ENCODE results near the gene KBTBD8.

KBTBD8 gene

DNA sequence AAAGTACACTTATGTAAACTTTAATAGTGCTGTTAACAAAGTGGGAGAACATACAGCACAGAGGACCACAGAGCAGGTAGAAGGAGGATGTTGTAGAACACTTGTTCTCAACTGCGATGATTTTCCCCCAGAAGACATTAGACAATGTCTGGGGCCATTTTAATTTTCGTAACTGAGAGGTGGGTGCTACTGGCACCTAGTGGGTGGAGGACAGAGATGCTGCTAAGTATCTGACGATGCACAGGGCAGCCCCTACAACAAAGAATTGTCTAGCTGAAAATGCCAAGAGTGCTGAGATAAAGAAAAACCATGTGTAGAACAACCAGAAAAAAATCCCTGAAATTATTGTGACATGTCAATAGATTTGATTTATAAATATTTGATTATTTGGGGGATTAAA lies 5.0 kb upstream of the KBTBD8 start:
- no peak for DNase-seq (ENCODE audit: low spot score)
- in situ Hi-C loops (cut with MboI; ENCODE audit: low sequenced_read_pairs, unreplicated experiment): loop anchor here (25.0 kb wide), 1 partner anchor 369 kb away; no protein-coding TSS in a partner anchor

DNA sequence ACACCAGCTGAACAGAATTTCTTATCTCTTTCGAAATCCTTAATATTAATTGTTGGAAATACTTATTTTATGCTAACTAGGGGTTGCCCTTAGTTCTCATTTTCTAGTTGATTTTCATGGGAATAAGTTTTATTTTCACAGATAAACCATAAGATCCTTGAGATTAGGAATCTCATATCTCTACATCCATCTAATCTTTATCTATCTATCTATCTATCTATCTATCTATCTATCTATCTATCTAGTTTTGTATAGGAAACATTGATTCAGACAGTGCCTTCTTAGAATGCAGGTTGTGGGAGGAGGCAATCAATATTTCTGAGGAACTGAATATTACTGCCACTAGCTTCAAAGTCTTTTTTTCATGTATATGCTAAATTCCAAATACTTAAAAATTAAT lies 3.5 kb upstream of the KBTBD8 start:
- in situ Hi-C loops (cut with MboI; ENCODE audit: low sequenced_read_pairs, unreplicated experiment): loop anchor here (25.0 kb wide), 1 partner anchor 368 kb away; no protein-coding TSS in a partner anchor
- DNase-seq (ENCODE audit: low spot score): no peak
- TF ChIP-seq, protein P1, sequence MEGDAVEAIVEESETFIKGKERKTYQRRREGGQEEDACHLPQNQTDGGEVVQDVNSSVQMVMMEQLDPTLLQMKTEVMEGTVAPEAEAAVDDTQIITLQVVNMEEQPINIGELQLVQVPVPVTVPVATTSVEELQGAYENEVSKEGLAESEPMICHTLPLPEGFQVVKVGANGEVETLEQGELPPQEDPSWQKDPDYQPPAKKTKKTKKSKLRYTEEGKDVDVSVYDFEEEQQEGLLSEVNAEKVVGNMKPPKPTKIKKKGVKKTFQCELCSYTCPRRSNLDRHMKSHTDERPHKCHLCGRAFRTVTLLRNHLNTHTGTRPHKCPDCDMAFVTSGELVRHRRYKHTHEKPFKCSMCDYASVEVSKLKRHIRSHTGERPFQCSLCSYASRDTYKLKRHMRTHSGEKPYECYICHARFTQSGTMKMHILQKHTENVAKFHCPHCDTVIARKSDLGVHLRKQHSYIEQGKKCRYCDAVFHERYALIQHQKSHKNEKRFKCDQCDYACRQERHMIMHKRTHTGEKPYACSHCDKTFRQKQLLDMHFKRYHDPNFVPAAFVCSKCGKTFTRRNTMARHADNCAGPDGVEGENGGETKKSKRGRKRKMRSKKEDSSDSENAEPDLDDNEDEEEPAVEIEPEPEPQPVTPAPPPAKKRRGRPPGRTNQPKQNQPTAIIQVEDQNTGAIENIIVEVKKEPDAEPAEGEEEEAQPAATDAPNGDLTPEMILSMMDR (IDR thresholded peaks at IDR 0.05; ENCODE audit: borderline replicate concordance, control extremely low read depth, extremely low read depth, insufficient read depth, missing control alignments): no peak

More for the DNA sequence above, 5.0 kb upstream of the KBTBD8 start:
- TF ChIP-seq, protein P1 (IDR thresholded peaks at IDR 0.05; ENCODE audit: borderline replicate concordance, control extremely low read depth, extremely low read depth, insufficient read depth, missing control alignments): no peak

DNA sequence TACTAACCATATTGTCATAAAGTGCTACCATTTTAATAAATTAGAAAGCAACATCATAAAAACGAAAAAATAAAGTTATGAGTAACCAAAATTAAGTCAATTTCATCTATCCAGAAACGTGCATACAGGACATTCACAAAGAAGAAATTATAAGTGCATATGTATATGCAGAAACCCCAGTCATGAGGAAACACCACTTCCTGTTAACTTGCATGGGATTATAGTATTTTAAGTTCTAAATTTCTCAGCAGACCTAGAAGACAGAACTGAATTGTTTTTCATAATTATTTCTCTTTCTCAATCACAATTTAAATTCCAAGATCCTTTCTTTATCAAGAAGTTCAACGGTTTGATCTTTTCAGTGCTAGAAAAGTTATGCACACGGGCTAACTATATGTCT lies 1.4 kb upstream of the KBTBD8 start:
- TF ChIP-seq, protein P1 (IDR thresholded peaks at IDR 0.05; ENCODE audit: borderline replicate concordance, control extremely low read depth, extremely low read depth, insufficient read depth, missing control alignments): no peak
- in situ Hi-C loops (cut with MboI; ENCODE audit: low sequenced_read_pairs, unreplicated experiment): loop anchor here (25.0 kb wide), 1 partner anchor 366 kb away; no protein-coding TSS in a partner anchor
- DNase-seq (ENCODE audit: low spot score): no peak

DNA sequence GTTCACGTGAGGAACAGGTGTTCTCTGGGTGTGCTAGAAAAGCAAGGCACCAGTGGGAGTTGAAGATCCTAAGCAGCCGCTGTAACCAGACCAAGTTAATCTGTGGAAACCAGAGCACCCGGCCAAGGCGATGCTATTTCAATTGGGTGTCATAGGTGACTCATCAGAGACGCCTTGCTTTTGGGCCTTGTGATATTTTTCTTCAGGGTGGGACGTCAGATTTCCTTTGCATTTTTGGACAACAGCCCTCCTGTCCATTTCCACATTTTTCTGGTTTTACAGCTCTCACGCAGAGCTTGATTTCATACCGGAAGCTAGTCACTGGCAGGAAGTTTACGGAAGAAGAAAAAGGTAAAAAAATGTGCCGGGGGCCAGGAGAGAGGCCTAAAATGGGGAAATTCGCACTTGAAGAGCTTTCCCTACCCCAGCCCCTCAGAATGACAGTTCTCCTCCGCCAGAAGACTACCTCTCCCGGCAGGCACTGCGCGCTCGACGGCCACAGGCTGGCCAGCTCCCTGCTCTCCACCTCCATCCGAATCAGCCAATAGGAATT lies 471 bp upstream of the KBTBD8 start:
- DNase-seq (ENCODE audit: low spot score): no peak
- in situ Hi-C loops (cut with MboI; ENCODE audit: low sequenced_read_pairs, unreplicated experiment): loop anchor here (25.0 kb wide), 1 partner anchor 365 kb away; no protein-coding TSS in a partner anchor
- TF ChIP-seq, protein P1 (IDR thresholded peaks at IDR 0.05; ENCODE audit: borderline replicate concordance, control extremely low read depth, extremely low read depth, insufficient read depth, missing control alignments): no peak

DNA sequence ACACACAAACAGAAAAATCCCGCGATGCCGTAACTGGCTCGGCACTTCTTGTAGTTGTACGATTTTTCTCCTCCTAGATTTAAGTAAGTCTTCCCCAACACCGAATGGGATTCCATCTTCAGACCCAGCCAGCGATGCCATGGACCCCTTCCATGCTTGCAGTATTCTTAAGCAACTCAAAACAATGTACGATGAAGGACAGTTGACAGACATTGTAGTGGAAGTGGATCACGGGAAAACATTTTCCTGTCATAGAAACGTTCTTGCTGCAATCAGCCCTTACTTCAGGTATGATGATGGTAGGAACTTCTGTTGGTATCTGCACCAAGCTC lies 763 bp downstream of the KBTBD8 start:
- in situ Hi-C loops (cut with MboI; ENCODE audit: low sequenced_read_pairs, unreplicated experiment): loop anchor here (25.0 kb wide), 1 partner anchor 363 kb away; no protein-coding TSS in a partner anchor
- TF ChIP-seq, protein P1 (IDR thresholded peaks at IDR 0.05; ENCODE audit: borderline replicate concordance, control extremely low read depth, extremely low read depth, insufficient read depth, missing control alignments): no peak
- DNase-seq (ENCODE audit: low spot score): no peak

DNA sequence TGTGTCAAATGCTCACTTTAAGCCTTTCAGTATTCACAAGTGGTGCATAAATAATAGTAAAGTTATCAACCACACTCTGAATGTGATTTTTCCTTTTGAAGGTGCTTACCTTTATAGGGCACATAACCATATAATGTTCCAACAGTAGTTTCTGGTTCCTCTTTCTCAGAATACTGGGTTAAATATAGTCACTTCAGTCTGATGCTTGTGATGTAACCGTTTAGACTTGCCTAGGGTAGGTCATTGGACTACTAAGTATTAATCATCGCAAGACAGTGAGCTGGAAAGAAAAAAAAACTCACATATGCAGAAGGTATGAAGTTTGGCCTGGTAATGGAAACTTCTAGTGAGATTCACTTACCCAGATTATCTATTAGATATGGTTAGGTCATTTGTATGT lies 1.9 kb downstream of the KBTBD8 start:
- in situ Hi-C loops (cut with MboI; ENCODE audit: low sequenced_read_pairs, unreplicated experiment): no loop called here
- TF ChIP-seq, protein P1 (IDR thresholded peaks at IDR 0.05; ENCODE audit: borderline replicate concordance, control extremely low read depth, extremely low read depth, insufficient read depth, missing control alignments): no peak
- peak; percentile 50 for DNase-seq (ENCODE audit: low spot score)

Measured in GM13976 (cell line).